ENCODE measurements around the gene RESP18. TPM values are rescaled to one million over a fixed set of nuclear protein-coding genes. Genes with fewer than 3 reads are reported as not detected.
A peak's percentile ranks its signal among the peaks of the same experiment; 100 is the strongest.
"Not testable (repeated sequence)": the region's sequence is repeated elsewhere in the genome, so short reads cannot be mapped to it uniquely, and the experiment has no call there.

RESP18 gene
- total RNA-seq, 1 donor from 2014 or later: not detected

DNA sequence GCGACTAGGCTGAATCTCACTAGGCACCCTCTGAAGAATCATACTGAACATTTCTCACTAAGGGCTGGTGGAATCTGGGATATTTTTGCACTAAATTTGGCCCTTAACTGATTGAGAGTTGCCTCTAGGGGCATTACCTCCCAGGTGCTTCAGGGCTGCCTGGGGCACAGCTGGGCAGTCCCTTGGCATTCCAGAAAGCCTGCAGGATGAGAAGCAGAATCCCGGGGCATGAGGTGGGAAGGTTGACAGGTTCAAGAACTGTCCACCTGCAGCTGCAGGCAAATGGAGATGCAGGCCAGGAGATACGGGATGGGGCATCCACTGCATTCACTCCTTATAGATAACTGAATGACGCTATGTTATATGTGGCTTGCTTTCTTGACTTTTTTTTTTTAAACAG lies 7.4 kb downstream of the RESP18 start:
- DNase-seq: no peak

DNA sequence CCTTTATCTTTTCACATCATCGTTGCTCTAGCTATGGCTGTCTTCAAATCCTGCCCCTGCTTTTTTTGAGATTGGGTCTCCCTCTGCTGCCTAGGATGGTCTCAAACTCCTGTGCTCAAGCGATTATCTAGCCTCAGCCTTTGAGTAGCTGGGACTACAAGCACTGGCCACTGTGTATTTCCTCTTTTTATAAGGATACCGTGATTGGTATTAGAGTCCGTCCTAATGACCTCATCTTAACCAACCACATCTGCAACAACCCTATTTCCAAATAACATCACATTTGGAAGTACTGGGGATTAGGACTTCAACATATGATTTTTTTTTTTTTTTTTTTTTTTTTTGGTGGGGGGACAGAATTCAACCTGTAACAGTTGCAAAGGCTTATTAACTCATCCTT lies 9.1 kb downstream of the RESP18 start:
- DNase-seq: no peak

DNA sequence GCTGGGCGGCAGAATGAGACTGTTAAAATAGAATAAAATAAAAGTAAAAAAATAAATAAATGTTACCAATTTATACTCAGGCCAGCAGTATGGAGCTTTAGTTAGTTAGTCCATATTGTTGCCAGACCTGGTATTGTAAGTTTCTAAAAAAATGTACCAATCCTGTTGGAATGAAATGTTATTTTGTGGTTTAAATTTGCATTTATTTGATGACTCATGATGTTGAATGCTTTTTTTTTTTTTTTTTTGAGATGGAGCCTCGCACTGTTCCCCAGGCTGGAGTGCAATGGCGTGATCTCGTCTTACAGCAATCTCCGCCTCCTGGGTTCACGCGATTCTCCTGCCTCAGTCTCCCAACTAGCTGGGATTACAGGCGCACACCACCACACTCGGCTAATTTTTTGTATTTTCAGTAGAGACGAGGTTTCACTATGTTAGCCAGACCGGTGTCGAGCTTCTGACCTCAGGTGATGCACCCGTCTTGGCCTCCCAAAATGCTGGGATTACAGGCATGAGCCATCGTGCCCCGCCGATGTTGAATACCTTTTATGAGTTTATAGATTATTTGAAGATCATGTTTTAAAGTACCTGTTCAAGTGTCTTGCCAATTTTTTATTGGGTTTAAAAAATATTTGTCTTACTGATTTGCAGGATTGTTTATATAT lies 17.6 kb downstream of the RESP18 start:
- no peak for DNase-seq

DNA sequence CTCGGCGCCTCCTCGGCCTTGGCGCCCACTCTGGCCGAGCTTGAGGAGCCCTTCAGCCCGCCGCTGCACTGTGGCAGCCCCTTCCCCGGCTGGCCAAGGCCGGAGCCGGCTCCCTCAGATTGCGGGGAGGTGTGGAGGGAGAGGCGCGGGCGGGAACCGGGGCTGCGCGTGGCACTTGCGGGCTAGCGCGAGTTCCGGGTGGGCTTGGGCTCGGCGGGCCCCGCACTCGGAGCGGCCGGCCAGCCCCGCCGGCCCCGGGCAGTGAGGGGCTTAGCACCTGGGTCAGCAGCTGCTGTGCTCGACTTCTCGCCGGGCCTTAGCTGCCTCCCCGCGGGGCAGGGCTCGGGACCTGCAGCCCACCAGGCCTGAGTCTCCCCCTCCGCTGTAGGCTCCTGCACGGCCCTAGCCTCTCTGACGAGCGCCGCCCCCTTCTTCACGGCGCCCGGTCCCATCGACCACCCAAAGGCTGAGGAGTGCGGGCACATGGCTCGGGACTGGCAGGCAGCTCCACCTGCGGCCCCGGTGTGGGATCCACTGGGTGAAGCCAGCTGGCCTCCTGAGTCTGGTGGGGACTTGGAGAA lies 19.8 kb downstream of the RESP18 start:
- DNase-seq: not testable (repeated sequence)

DNA sequence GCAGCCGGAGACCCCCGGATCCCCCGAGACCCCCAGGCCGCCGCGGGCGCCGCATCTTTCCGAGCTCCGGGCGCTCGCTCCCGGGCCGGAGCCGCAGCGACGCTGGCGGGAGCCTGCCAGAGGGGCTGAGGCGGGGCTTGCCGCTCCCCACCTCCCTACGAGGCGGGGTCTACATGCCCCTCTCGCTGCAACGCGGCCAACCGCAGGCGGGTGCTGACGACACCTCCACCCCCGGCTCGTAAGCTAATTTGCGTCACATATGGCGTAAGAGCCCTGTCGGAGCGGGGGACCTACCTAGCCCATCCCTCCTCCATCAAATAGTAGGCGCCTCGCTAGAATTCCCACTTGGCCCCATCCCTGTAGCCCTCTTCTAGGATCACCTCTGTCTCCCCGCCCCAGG lies 23.3 kb downstream of the RESP18 start, which contains the start of gene PTPRN:
Gene PTPRN, minus strand, starts transcription at position 124 of the 400 bp plus-strand sequence. Its CDS starts 69 bp downstream, at position 55.
- DNase-seq: no peak

DNA sequence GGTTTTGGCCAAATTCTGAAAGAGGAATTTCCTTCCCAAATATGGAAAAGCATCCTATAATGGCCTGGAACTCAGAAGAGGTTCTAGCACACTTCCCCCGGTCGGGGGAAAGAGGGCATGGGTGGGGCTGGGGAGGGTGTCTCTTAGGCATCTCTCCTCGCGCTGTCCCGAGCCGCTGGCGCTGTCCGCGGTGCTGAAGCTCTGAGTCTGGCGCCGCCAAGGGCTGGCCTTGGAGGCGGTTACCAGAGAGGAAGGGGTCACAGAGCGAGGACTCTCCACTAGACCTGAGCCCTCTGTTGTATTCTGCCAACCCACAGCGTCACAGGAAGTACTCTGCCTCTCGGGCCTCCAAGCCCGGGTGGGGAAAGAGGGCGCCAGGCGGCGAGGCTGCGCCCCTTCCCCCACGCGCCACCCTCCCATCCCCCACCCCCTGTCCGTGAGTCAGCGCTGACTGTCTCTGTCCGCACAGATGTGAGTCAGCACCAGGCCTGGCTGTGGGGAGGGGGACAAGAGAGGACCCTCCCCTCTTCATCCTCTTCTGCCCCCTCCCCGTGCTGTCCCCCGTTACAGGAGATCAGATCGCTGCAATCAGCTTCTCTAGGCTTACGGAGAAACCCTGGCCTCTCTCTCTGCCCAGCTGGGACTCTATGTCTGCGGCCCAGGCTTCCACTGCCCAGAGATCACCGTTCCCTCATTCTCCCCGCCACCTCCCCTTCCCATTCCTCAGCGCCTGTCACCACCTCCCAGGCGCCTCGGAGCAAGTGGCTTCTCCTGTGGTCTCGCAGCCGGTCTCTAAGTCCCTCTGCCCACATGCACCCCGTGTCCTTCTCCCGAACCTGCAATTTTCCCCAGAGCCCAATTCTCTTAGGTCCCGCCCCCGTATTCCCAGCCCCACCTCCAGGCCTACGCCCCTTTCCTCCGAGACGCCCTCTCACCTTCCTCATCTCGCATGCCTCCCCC lies 24.1 kb downstream of the RESP18 start:
- DNase-seq: peak; percentile 73

DNA sequence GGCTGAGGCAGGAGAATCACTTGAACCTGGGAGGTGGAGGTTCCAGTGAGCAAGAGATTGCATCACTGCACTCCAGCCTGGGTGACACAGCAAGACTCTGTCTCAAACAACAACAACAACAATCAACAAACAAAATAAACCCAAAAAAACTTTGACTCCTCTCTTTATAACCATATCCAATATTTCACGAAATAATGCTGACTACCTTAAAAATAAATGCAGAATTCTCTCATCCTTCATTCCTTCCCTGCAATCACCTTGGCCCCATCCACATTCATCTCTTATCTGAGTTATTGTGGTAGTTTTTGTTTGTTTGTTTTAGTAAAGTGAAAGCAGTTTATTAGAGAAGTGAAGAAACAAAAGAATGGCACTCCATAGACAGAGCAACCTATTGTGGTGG lies 26.5 kb downstream of the RESP18 start:
- DNase-seq: no peak

DNA sequence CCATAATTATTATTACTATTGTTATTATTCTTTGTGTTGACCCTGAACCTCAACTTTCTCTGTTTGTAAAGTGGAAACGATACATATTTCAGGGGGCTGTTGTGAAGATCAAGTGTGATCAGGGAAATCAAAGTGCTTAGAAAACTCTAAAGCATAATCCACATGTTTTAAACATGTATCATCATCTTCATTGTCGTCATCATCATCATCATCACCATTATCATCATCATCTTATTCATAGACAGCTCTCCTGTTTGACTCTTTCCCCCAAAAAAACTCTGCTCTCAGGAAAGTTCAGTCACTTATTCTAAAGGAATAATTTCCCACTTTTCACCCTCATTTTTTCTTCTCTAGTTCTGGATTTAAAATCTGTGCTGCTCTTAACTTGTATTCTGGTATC lies 28.3 kb downstream of the RESP18 start:
- DNase-seq: no peak

DNA sequence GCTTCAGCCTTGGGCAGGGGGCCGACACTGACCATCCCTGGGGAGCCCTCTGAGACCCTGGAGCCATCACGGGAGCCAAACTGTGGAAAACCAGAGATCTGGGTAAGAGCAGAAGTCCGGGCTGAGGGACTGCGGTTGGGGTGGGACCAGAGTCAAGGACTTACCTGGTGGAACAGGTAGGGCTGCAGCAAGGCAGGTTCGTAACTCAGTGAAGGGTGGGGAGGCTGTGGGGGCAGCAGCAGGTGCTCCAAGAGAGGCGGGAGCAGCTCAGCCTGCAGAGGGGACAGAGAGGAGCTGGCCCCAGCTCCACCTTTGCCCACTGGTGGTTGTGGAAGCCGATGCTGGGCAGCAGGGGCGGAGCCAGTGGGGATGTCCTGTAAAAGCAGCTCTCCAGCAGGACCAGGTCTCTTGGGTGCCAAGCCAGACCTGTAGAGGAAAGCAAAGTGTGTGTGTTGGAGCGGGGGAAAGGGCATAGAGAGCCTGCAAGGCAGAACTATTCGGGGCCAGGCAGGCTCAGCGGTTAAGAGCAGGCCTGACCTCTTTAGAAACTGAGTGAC lies 30.1 kb downstream of the RESP18 start:
- no peak for DNase-seq

DNA sequence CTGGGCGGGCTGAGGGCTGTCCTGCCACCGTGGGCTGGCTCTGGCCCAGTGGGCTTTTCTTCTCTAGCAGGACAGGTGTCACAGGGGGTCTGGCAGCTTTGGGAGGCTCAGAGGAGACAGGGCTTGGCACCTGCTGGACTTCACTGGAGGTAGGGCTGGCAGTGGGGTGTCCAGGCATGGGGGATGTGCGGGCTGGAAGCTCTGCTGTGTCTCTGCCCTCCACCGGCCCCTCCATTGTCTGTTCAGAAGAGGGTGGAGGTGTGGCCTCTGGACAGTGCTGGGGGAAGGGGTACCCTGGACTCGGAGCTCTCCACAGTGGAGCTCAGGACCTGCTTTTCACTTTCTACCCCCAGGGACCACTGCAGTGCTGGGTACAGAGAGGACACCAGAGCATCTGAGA lies 32.5 kb downstream of the RESP18 start:
- DNase-seq: no peak

DNA sequence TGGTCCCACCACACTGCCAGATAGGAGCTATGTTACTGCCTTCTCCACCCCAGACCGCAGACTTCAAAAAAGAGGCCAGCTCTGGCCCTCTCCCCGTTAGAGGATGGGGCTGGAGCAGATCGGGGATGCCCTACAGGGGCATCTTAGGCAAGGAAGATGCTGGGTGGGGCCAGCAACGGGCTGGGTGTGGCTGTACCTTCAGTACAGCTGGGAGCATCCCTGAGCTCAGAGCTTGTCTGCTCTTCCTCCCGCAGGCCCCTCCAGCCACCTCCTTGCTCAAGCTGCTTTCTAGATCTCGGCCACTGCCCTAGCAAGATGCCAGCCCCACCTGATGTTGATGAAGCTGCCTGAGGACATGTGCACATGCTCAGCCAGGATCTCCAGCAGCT lies 33.2 kb downstream of the RESP18 start:
- DNase-seq: no peak

DNA sequence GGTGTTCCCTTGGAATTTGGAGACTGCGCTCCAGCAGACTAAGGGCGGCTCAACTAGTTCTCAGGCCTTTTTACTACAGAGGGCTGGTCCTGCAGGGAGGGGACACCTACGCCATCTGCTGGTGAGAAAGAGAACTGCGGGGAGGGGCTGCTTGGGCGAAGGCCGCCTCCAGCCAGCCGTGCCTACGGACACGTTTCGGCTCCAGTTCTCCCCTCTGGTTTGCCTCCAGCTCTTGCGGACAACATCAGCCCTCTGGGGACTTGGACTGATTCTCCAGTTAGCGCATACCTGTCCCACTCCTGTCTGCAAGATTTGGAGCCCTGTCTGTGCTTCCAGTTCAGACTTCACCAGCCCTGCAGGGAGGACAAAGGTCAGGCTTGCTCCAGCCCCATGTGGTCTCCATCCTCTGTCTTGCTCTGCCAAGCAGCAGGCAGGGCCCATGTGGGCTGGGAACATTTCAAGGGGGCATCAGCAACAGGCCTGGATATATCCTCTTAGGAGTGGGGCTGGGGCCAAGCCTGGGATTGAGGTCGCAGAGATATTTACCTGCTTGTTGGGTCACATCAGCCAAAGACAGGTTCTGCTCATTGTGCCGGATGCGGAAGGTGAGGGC lies 33.7 kb downstream of the RESP18 start:
- DNase-seq: peak; percentile 86

DNA sequence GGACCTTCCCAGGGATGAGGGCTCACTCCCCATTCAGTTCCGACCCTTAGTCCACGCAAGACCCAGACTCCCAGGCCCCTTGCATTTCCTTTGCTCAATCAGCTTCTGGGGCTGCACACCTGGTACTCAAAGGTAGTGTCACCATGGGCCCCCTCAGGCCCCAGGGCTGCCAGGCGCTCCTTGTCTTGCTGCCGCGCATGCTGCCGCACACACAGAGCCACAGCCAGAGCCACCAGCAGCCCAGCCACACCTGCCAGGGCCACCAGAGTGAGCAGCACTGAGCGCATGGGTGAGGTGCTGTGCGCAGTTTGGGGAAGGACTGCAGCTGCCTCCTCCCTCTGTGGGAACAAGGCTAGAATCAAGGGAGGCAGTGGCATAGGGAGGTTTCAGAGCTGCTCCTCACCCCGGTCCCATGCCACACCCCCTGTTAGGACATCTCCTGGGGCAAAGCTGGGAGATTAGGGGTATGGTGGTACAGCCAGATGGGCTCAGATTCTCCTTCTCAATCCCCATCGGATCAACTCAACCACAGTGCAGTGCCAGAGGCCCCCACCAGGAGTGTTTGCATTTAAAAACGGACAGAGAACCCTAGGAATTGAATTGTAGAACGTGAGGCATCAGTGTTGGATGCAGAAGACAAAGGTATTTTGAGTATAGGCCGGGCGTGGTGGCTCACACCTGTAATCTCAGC lies 34.6 kb downstream of the RESP18 start:
- no peak for DNase-seq

DNA sequence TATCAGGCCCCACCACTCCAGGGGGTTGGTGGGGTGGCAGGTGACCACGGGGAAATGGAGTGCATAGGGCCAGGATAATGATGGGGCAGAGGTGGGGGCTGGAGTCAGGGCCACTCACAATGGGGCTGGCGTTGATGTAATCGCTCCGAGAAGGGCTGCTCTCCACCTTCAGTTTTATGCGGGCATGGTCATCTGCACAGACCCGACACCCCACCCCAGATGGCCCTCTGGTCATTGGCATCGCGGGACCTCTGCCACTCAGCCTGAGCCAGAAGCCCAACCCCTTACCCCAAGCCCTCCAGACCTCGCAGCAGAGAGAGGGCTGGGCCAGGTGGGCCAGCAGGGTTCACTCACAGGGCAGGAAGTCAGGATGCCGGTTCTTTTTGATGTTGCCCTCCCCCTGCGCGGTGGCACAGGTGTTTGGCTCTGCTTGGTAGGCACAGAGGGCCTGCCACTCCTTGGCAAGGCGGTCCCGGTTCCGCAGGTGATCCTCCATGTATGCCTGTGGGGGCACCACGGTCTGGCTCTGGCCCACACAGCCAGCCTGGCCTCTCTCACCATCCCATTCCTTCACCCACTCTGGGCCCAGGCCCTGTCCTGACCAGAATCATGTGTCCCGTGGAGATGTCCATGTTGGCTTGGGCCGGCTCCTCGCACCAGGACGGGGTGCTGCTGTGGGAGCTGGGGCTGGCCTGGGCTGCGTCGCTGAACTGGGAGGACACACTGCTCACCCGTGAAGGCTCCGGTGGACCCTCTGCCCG lies 35.7 kb downstream of the RESP18 start:
- DNase-seq: no peak

DNA sequence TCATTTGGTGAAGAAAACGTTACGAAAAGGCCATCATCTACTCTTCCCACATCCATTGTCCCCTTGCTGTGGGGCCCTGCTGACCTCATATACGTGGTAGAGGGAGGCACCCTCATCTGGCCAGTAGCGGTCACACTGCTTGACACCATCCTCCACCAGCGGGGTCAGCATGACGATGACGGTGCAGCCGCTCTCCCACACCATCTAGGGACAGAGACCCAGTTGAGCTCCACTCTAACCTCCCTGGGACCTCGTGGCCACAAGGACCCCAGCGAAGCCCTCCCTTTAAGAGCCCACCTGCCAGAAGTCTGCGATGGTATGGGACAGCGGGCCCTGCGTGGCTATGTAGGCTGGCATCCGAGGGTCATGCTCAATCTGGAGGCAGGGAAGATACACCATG lies 36.4 kb downstream of the RESP18 start:
- no peak for DNase-seq

DNA sequence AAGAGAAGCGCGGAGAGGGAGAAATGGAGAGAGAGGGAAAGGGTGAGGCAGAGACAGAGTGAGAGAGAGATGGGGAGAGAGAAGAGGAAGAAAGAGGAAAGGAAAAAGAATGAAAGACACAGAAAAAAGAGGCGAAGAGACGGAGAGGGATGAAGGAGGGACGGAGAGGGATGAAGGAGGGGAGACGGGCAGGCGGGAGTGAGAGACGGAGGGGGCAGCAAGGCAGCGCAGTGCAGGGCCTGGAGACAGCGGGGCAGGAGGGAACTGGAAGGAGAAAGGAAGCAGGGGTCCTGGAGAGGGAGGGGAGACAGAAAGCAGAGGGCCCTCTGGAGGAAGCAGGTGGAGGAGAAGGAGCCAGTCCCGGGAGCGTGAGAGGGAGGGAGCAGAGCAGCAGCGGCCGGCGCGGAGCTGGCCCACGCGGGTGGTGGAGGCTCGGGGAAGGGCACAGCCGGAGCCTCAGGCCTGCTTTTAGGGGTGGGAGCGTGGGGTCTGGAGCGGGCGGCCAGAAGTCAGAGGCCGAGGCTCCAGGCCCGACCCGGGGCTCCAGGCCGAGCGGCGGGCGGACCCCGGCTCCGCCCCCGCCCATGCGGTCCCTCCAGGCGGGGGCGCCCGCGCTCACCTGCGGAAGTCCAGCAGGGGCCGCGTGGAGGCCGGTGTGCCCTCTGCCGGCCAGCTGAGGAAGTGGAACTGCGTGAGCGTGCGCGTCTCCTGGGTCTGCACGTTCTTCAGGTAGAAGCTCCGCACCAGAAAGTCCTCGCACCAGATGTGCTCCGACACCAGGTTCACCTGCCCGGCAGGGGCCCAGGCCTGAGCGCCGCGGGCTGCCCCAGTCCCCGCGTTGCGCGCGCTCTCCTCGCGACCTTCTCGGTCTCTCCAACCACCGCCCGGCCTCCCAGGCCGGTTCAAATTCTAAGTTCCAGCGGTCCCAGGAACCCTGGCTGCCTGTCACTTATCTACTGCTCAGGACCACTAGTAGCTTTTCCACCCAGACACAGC lies 37.9 kb downstream of the RESP18 start:
- peak; percentile 92 for DNase-seq

DNA sequence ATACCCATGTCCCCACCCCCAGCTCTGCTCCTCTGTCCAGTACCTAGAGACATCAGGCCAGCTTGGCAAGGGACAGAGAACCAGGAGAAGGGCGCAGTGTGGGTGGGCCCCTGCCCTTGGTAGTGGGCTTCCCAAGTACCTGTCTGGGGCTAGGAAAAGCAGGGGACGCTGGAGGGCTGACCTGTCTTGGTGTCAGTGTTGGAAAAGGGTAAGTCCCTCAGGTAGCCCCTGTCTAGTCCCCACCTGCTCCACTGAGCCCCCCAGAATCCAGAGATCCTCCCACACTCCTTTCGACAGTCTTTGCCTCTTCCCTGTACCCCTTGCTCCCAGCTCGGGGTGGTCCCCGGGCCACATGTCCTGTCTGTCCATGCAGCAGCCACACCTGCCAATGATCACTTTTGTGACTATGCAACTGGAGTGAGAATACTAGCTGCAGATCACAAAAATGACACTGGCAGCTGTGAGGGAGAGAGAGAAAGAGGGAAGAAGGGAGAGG lies 38.8 kb downstream of the RESP18 start:
- no peak for DNase-seq

DNA sequence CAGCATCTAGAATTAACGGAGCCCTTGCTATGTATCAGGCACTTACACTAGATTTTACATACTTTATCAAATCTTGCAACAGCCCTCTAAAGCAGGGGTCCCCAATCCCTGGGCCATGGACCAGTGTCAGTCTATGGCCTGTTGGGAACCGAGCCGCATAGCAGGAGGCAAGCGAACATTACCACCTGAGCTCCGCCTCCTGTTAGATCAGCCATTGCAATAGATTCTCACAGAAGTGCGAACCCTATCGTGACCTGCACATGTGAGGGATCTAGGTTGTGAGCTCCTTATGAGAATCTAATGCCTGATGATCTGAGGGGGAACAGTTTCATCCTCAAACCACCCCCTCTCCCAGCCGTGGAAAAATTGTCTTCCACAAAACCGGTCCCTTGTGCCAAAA lies 39.9 kb downstream of the RESP18 start:
- DNase-seq: no peak

DNA sequence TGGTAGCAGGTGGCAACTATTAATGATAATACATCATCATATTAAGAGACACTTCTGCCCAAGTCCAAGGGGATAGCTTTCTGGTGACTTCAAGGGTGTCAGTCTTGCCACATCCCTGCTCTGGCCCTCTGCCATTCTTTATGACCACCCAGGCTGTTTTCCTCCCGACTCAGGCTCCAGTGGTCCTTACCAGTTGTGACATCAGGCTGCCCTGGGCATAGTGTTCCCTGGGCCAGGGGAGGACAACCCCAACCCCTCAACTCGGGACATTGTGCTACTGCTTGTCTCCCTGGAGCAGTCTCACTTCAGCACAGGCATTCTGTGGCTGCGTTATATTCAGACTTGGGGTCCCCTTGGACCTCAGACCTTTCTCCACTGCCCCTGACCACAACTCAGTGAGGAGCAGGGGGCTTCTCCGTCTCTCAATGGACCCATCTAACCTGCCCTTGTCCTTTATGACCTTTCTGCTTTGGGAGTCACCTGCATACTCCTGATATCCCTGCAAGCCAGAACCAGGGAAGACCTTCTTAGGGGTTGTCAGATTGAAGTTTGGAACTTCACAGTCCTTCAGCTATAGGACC lies 40.5 kb downstream of the RESP18 start:
- no peak for DNase-seq

Data from dermis blood vessel endothelial cell (primary cell).